Stomach smooth muscle (tissue), 2 donors: ENCODE results near the gene BMPR2.
A peak's percentile ranks its signal among the peaks of the same experiment; 100 is the strongest.
"Not testable (repeated sequence)": the region's sequence is repeated elsewhere in the genome, so short reads cannot be mapped to it uniquely, and the experiment has no call there.

Source experiments
- H3K27ac ChIP-seq: one replicate; pipeline ENCODE4 v1.7.0; 2013; ENCODE audit warnings: mild to moderate bottlenecking, low read length, inconsistent platforms
- H3K27me3 ChIP-seq, 2 donors: one replicate each; pipeline ENCODE4 v1.7.0; 2013; ENCODE audit warnings: low read length in 2 of 2; ENCODE audit not compliant: insufficient read depth in 2 of 2, control insufficient read depth in 1 of 2
- H3K36me3 ChIP-seq, 2 donors: one replicate each; pipeline ENCODE4 v1.7.0; 2013; ENCODE audit warnings: low read length in 2 of 2; ENCODE audit not compliant: control insufficient read depth in 2 of 2, insufficient read depth in 2 of 2
- H3K4me1 ChIP-seq: one replicate; pipeline ENCODE4 v1.7.0; 2013; ENCODE audit warnings: low read length; ENCODE audit not compliant: control insufficient read depth, insufficient read depth
- H3K4me3 ChIP-seq, 2 donors: one replicate each; pipeline ENCODE4 v1.7.0; 2013; ENCODE audit warnings: low read length in 2 of 2
- H3K9ac ChIP-seq, 2 donors: one replicate each; pipeline ENCODE4 v1.7.0; 2013; ENCODE audit warnings: low read length in 2 of 2, mild to moderate bottlenecking in 1 of 2
- H3K9me3 ChIP-seq, 2 donors: one replicate each; pipeline ENCODE4 v1.7.0; 2013; ENCODE audit warnings: low read length in 2 of 2; ENCODE audit not compliant: control insufficient read depth in 2 of 2
- donor health status: healthy.
- donor health status: Pancreatic carcinoma.

Gene BMPR2

DNA sequence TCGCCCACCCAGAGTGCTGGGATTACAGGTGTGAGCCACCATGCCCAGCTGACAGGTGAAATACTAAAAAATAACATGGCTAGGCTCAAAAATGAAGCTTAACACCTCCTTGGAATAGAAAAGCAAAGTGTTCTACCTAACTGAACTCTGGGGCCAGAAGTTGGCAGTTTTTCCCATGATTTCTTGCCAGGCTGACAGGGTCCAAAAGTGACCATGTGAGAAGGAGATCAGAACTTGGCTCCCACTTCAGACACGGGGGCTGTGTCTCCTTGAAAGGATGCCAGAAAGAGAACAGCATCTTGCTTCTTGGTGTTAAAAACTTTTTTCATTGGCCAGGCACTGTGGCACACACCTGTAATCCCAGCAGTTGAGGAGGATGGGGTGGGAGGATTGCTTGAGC lies 47.0 kb downstream of the BMPR2 start:
- Histone ChIP-seq H3K9ac (no peak overlapping the region), H3K36me3 (no peaks in the 10 kb centered on the region), H3K9me3 (no peaks in the 10 kb centered on the region), H3K27me3 (no peaks in the 10 kb centered on the region), H3K27ac (no peak overlapping the region), H3K4me3 (no peak overlapping the region), H3K4me1 (peaks cover 5% of the 10 kb centered on the region)

DNA sequence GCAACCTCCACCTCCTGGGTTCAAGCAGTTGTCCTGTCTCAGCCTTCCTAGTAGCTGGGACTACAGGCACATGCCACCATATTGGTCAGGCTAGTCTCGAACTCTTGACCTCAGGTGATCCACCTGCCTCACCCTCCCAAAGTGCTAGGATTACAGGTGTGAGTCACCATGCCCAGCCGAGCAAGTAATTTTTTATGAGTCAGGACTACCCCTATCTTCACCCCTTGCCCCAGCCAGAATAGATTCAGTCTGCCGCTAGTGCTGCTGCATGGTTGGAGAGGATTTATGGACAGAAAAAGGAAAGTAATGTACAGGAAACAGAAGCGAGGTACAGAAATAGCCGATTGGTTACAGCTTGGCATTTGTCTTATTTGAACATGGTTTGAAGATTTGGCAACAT lies 48.9 kb downstream of the BMPR2 start:
- no peaks in the 10 kb centered on the region for H3K36me3 ChIP-seq
- H3K27me3 ChIP-seq = no peaks in the 10 kb centered on the region
- no peak overlapping the region for H3K9ac ChIP-seq
- H3K9me3 ChIP-seq = no peaks in the 10 kb centered on the region
- no peak overlapping the region for H3K4me3 ChIP-seq
- H3K27ac ChIP-seq = no peak overlapping the region
- peaks cover 14% of the 10 kb centered on the region for H3K4me1 ChIP-seq

DNA sequence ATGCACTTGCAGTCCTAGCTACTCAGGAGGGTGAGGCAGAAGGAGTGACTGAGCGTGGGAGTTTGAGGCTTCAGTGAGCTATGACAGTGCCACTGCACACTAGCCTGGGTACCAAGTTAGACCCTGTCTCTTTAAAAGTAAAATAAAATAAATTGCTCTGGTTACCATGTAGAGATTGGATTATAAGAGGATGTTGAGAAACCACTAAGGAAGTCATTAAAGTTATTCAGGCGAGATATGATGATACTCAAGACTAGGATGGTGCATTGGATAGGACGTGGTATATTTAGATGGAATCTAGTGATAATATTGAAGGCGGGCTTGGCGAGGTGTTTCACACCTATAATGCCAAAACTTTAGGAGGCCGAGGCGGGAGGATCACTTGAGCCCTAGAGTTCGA lies 50.6 kb downstream of the BMPR2 start:
- H3K9ac ChIP-seq = no peak overlapping the region
- H3K36me3 ChIP-seq = no peaks in the 10 kb centered on the region
- no peak overlapping the region for H3K4me3 ChIP-seq
- no peaks in the 10 kb centered on the region for H3K9me3 ChIP-seq
- H3K27me3 ChIP-seq = no peaks in the 10 kb centered on the region
- H3K4me1 ChIP-seq = peaks cover 16% of the 10 kb centered on the region
- no peak overlapping the region for H3K27ac ChIP-seq

GRCh38 chr2:202429164-202429980 lies 53.2 kb downstream of the BMPR2 start:
- Histone ChIP-seq H3K9ac (peak overlapping the region in 1 of 2 donors; percentile 45), H3K9me3 (no peaks in the 10 kb centered on the region), H3K27ac (peak overlapping the region; percentile 73), H3K4me3 (peak overlapping the region in 1 of 2 donors; percentile 0), H3K36me3 (no peaks in the 10 kb centered on the region), H3K27me3 (no peaks in the 10 kb centered on the region), H3K4me1 (peaks cover 11% of the 10 kb centered on the region)

GRCh38 chr2:202432776-202433175 lies 56.6 kb downstream of the BMPR2 start:
- Histone ChIP-seq H3K4me3 (no peak overlapping the region), H3K27me3 (no peaks in the 10 kb centered on the region), H3K27ac (no peak overlapping the region), H3K9me3 (no peaks in the 10 kb centered on the region), H3K4me1 (peaks cover 14% of the 10 kb centered on the region), H3K9ac (no peak overlapping the region), H3K36me3 (no peaks in the 10 kb centered on the region)

DNA sequence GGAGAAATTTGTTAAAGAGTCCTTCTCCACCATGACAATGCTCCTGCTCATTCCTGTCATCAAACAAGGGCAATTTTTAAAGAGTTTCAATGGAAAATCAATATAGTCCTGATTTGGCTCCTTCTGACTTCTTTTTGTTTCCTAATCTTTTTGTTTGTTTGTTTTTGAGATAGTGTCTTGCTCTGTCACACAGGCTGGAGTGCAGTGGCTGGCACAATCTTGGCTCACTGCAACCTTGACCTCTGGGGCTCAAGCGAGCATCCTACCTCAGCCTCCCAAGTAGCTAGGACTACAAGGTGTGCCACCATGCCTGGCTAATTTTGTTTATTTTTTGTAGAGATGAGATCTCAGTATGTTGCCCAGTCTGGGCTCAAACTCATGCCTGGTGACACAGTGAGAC lies 58.3 kb downstream of the BMPR2 start:
- Histone ChIP-seq H3K4me1 (peaks cover 11% of the 10 kb centered on the region), H3K9ac (no peak overlapping the region), H3K27me3 (no peaks in the 10 kb centered on the region), H3K4me3 (no peak overlapping the region), H3K27ac (no peak overlapping the region), H3K36me3 (no peaks in the 10 kb centered on the region), H3K9me3 (no peaks in the 10 kb centered on the region)

DNA sequence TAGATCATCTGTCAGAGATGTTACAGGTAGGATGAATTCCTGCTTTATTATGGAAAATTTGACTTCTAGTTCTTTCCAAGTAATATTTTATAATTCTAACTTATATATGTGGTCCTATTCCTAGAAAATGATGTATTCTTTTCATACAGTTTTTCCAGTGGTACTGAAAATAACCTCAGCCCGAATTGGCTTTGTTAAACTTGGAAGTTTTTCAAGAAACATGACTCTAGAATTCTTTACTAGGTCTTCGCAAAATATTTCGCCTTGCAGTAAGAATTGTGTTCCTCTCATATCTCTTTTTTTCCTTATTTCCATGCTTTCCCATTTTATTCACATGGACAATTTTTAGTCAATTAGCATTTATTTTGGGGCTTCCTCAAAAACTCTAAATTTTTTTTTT lies 60.5 kb downstream of the BMPR2 start:
- Histone ChIP-seq H3K27ac (no peak overlapping the region), H3K4me1 (peaks cover 3% of the 10 kb centered on the region), H3K27me3 (no peaks in the 10 kb centered on the region), H3K9ac (no peak overlapping the region), H3K9me3 (no peaks in the 10 kb centered on the region), H3K4me3 (no peak overlapping the region), H3K36me3 (no peaks in the 10 kb centered on the region)

- not testable (repeated sequence) for H3K36me3 ChIP-seq, H3K27me3 ChIP-seq, H3K9me3 ChIP-seq, H3K4me1 ChIP-seq, H3K9ac ChIP-seq, H3K27ac ChIP-seq, H3K4me3 ChIP-seq
Observed at GRCh38 chr2:202440117-202440516, 64.0 kb downstream of the BMPR2 start.

DNA sequence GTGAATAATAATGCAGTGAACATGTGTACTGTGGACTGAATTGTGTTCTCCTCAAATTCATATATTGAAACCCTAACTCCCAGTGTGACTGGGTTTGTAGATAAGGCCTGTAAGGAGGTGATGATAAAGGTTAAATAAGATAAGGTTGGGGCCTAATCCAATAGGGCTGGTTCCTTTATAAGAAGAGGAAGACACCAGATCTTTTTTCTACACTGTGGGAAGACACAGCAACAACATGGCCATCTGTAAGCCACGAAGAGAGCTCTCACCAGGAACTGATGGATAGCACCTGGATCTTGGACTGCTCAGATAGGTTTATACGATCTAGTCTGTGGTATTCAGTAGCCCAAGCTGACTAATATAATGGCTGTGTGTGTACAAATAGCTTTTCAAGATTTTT lies 66.8 kb downstream of the BMPR2 start:
- no peak overlapping the region for H3K9ac ChIP-seq

DNA sequence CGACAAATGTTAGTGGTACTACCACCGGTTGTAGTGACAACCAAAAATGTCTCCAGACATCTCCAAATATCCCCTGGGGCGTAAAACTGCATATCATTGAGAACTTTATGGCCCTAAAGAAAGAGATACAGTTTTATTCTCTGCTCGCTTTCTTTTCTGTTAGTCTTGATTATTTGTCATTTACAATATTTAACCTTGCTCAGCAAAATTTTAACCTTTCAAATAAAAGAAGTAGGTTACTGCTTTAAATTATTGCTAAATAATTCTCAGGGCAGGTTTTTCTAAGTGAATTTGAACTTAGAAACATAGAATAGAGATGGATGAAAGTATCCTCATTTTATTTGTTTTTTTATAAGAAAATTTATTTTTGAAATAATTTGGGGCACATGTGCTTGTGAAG lies 67.9 kb downstream of the BMPR2 start:
- Histone ChIP-seq H3K27me3 (no peaks in the 10 kb centered on the region), H3K9ac (no peak overlapping the region), H3K4me1 (no peaks in the 10 kb centered on the region), H3K27ac (no peak overlapping the region), H3K36me3 (no peaks in the 10 kb centered on the region), H3K9me3 (no peaks in the 10 kb centered on the region), H3K4me3 (no peak overlapping the region)

More for the DNA sequence above, 66.8 kb downstream of the BMPR2 start:
- no peak overlapping the region for H3K4me3 ChIP-seq
- H3K36me3 ChIP-seq = no peaks in the 10 kb centered on the region
- H3K9me3 ChIP-seq = no peaks in the 10 kb centered on the region
- no peak overlapping the region for H3K27ac ChIP-seq
- H3K4me1 ChIP-seq = no peaks in the 10 kb centered on the region
- H3K27me3 ChIP-seq = no peaks in the 10 kb centered on the region

- H3K27ac ChIP-seq = no peak overlapping the region
- H3K9ac ChIP-seq = no peak overlapping the region
- H3K36me3 ChIP-seq = no peaks in the 10 kb centered on the region
- no peaks in the 10 kb centered on the region for H3K9me3 ChIP-seq
- no peaks in the 10 kb centered on the region for H3K27me3 ChIP-seq
- H3K4me1 ChIP-seq = no peaks in the 10 kb centered on the region
- H3K4me3 ChIP-seq = no peak overlapping the region
Observed at GRCh38 chr2:202449344-202449743, 73.2 kb downstream of the BMPR2 start.
